Testis (tissue), 2 donors: ENCODE data around the gene NLGN1.

Source experiments
- CTCF ChIP-seq, 3 experiments: fragments of 450-650 bp in 2 of 3; fragments of 200-600 bp in 1 of 3; sonication (generic) in 1 of 3; IDR thresholded peaks; one replicate each; pipeline ENCODE4 v1.5.1; 2016 to 2019; ENCODE audit warnings: antibody characterized with exemption in 3 of 3, mild to moderate bottlenecking in 2 of 3, moderate library complexity in 1 of 3
- POLR2A ChIP-seq: fragments of 450-650 bp; IDR thresholded peaks from one replicate; pipeline ENCODE4 v1.6.1; 2017; ENCODE audit warnings: antibody characterized with exemption, mild to moderate bottlenecking, moderate library complexity

GRCh38 chr3:174186377-174186989 lies 788.9 kb downstream of the NLGN1 start:
- TF ChIP-seq POLR2A: no peak
- TF ChIP-seq CTCF (IDR thresholded peaks at IDR 0.05): no peak
